GM12878 (cell line): ENCODE data around the gene P3H3. TPM values are rescaled to one million over a fixed set of nuclear protein-coding genes. Genes with fewer than 3 reads are reported as not detected.

Experiments
- CTCF ChIP-seq, 3 experiments: IDR thresholded peaks in 2 of 3; conservative IDR thresholded peaks in 1 of 3; 2 replicates each; pipeline ENCODE4 v1.5.1; 2011; ENCODE audit warnings: low read depth in 3 of 3, low read length in 3 of 3, mild to moderate bottlenecking in 3 of 3, control low read depth in 2 of 3, moderate library complexity in 2 of 3, inconsistent platforms in 1 of 3, mixed read lengths in 1 of 3; ENCODE audit not compliant: control insufficient read depth in 2 of 3, insufficient read depth in 1 of 3; ENCODE audit errors: extremely low read depth in 1 of 3
- DPF2 ChIP-seq: fragments of 450-650 bp; IDR thresholded peaks from 2 replicates; pipeline ENCODE4 v1.6.1; 2017; ENCODE audit warnings: mild to moderate bottlenecking
- IKZF1 ChIP-seq: fragments of 450-650 bp; conservative IDR thresholded peaks from 2 replicates; pipeline ENCODE4 v1.6.1; 2017; ENCODE audit warnings: antibody characterized with exemption, mild to moderate bottlenecking
- PML ChIP-seq: IDR thresholded peaks from 2 replicates; pipeline ENCODE4 v1.6.1; 2012; ENCODE audit warnings: low read length, inconsistent platforms
- RAD21 ChIP-seq: IDR thresholded peaks from 2 replicates; pipeline ENCODE4 v1.6.1; 2011; ENCODE audit warnings: mild to moderate bottlenecking, low read depth, low read length, moderate library complexity; ENCODE audit not compliant: insufficient read depth
- RUNX3 ChIP-seq: IDR thresholded peaks from 2 replicates; pipeline ENCODE4 v1.6.1; 2012; ENCODE audit warnings: low read length, inconsistent platforms
- SMC3 ChIP-seq: IDR thresholded peaks from 2 replicates; pipeline ENCODE4 v1.6.1; 2011; ENCODE audit warnings: low read length, improper control_type of control experiment, borderline replicate concordance
- TARDBP ChIP-seq: IDR thresholded peaks from 2 replicates; pipeline ENCODE4 v1.6.1; 2016; ENCODE audit warnings: borderline replicate concordance
- ZBTB40 ChIP-seq: fragments of 450-650 bp; IDR thresholded peaks from 2 replicates; pipeline ENCODE4 v1.6.1; 2016; ENCODE audit warnings: mild to moderate bottlenecking, moderate library complexity, borderline replicate concordance
- ZNF24 ChIP-seq: fragments of 450-650 bp; IDR thresholded peaks from 2 replicates; pipeline ENCODE4 v1.6.1; 2017; ENCODE audit warnings: antibody characterized with exemption, mild to moderate bottlenecking
- polyA plus RNA-seq, 11 experiments: library from polyadenylated mRNA; depleted of rRNA in 4 of 11; unstranded in 6 of 11; stranded (reverse) in 5 of 11; fragments of >200 nt; fragmentation: Nextera tagmentation in 4 of 11; fragmentation: Illumina TruSeq in 1 of 11; extraction: Ambion mirVana in 4 of 11; extraction: Trizol in 1 of 11; gene quantifications; 1 replicate in 1 of 11; 2 replicates in 10 of 11; pipeline versions ENCODE4 v1.2.1 to v1.2.3, GENCODE V29; 2011 to 2016; ENCODE audit warnings: inconsistent platforms in 2 of 11, missing spikeins in 2 of 11, low read depth in 1 of 11
- total RNA-seq, 4 experiments: library from RNA; depleted of rRNA in 3 of 4; stranded (reverse); fragments of >200 nt in 3 of 4; fragmentation: Illumina TruSeq in 1 of 4; extraction: Trizol in 1 of 4; gene quantifications; 2 replicates each; pipeline versions ENCODE4 v1.2.1 to v1.2.3, GENCODE V29; 2013 to 2021
- TF ChIP-seq, protein P1 (sequence below): fragments of 450-650 bp; IDR thresholded peaks from 2 replicates; pipeline ENCODE4 v1.6.1; 2017; ENCODE audit warnings: mild to moderate bottlenecking, moderate library complexity
- TF ChIP-seq, protein P2 (sequence below): IDR thresholded peaks from 2 replicates; pipeline ENCODE4 v1.6.1; 2012; ENCODE audit warnings: mild to moderate bottlenecking, low read depth, low read length
- TF ChIP-seq, protein P3 (sequence below): fragments of 450-650 bp; conservative IDR thresholded peaks from 2 replicates; pipeline ENCODE4 v1.6.1; 2017; ENCODE audit warnings: mild to moderate bottlenecking, moderate library complexity

Gene P3H3
- total and polyA plus RNA-seq, 10 of the 15 experiments (the other 5 are each of a cell fraction or from before 2014, with no cell fraction given), result 0.03 to 0.21 (median 0.05) TPM; not detected in 7

DNA sequence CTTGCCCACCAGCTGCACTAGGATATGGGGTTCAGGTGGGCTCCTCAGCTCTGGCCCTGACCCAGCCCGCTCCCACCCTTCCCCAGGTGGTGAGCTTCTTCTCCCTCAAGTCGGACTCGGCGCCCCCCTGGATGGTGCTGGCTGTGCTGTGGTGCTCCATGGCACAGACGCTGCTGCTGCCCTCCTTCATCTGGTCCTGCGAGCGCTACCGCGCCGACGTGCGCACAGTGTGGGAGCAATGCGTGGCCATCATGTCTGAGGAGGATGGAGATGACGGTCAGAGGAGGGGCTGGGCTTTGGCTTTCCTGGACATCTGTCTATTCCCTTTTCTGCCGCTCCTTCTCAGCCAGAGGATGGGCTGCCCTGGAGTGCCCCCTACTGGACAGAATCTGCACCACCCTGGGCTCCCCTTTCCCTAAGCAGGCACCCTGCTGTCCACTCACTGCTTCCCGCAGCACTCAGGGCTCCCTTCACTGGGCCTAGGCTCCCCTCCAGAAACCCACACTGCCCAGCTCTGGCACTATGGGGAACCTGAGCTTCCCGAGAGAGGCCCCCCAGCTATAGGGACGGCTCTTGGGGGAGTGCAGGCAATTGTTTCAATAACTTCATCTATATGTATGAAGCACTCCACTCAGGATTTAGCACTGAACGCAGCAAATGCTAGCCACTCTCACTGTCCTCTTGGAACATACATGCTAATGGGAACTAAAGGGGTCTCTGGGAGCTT lies 2.6 kb upstream of the P3H3 start (continued):
- TF ChIP-seq, protein P1, sequence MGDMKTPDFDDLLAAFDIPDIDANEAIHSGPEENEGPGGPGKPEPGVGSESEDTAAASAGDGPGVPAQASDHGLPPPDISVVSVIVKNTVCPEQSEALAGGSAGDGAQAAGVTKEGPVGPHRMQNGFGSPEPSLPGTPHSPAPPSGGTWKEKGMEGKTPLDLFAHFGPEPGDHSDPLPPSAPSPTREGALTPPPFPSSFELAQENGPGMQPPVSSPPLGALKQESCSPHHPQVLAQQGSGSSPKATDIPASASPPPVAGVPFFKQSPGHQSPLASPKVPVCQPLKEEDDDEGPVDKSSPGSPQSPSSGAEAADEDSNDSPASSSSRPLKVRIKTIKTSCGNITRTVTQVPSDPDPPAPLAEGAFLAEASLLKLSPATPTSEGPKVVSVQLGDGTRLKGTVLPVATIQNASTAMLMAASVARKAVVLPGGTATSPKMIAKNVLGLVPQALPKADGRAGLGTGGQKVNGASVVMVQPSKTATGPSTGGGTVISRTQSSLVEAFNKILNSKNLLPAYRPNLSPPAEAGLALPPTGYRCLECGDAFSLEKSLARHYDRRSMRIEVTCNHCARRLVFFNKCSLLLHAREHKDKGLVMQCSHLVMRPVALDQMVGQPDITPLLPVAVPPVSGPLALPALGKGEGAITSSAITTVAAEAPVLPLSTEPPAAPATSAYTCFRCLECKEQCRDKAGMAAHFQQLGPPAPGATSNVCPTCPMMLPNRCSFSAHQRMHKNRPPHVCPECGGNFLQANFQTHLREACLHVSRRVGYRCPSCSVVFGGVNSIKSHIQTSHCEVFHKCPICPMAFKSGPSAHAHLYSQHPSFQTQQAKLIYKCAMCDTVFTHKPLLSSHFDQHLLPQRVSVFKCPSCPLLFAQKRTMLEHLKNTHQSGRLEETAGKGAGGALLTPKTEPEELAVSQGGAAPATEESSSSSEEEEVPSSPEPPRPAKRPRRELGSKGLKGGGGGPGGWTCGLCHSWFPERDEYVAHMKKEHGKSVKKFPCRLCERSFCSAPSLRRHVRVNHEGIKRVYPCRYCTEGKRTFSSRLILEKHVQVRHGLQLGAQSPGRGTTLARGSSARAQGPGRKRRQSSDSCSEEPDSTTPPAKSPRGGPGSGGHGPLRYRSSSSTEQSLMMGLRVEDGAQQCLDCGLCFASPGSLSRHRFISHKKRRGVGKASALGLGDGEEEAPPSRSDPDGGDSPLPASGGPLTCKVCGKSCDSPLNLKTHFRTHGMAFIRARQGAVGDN, result no peak
- no peak for TF ChIP-seq TARDBP
- TF ChIP-seq SMC3, result peak; percentile 68
- TF ChIP-seq IKZF1, result 0 out of 2 replicates have a peak, but pooled peaks have one; percentile 20
- peak; percentile 86 for TF ChIP-seq RAD21
- TF ChIP-seq, protein P2, sequence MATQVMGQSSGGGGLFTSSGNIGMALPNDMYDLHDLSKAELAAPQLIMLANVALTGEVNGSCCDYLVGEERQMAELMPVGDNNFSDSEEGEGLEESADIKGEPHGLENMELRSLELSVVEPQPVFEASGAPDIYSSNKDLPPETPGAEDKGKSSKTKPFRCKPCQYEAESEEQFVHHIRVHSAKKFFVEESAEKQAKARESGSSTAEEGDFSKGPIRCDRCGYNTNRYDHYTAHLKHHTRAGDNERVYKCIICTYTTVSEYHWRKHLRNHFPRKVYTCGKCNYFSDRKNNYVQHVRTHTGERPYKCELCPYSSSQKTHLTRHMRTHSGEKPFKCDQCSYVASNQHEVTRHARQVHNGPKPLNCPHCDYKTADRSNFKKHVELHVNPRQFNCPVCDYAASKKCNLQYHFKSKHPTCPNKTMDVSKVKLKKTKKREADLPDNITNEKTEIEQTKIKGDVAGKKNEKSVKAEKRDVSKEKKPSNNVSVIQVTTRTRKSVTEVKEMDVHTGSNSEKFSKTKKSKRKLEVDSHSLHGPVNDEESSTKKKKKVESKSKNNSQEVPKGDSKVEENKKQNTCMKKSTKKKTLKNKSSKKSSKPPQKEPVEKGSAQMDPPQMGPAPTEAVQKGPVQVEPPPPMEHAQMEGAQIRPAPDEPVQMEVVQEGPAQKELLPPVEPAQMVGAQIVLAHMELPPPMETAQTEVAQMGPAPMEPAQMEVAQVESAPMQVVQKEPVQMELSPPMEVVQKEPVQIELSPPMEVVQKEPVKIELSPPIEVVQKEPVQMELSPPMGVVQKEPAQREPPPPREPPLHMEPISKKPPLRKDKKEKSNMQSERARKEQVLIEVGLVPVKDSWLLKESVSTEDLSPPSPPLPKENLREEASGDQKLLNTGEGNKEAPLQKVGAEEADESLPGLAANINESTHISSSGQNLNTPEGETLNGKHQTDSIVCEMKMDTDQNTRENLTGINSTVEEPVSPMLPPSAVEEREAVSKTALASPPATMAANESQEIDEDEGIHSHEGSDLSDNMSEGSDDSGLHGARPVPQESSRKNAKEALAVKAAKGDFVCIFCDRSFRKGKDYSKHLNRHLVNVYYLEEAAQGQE, result no peak
- TF ChIP-seq, protein P3, sequence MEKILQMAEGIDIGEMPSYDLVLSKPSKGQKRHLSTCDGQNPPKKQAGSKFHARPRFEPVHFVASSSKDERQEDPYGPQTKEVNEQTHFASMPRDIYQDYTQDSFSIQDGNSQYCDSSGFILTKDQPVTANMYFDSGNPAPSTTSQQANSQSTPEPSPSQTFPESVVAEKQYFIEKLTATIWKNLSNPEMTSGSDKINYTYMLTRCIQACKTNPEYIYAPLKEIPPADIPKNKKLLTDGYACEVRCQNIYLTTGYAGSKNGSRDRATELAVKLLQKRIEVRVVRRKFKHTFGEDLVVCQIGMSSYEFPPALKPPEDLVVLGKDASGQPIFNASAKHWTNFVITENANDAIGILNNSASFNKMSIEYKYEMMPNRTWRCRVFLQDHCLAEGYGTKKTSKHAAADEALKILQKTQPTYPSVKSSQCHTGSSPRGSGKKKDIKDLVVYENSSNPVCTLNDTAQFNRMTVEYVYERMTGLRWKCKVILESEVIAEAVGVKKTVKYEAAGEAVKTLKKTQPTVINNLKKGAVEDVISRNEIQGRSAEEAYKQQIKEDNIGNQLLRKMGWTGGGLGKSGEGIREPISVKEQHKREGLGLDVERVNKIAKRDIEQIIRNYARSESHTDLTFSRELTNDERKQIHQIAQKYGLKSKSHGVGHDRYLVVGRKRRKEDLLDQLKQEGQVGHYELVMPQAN, result no peak
- peak; percentile 90 to 96 (median 92) for TF ChIP-seq CTCF (IDR thresholded peaks at IDR 0.05 in 2 of 3, conservative IDR thresholded peaks at IDR 0.05 in 1 of 3; ENCODE audit: control insufficient read depth in 2 of 3, extremely low read depth in 1 of 3, insufficient read depth in 1 of 3, low read depth in 3 of 3, low read length in 3 of 3)
- no peak for TF ChIP-seq DPF2
- no peak for TF ChIP-seq ZNF24
- TF ChIP-seq PML, result no peak
- no peak for TF ChIP-seq RUNX3
- no peak for TF ChIP-seq ZBTB40
